Measurements from ENCODE around the gene CASKIN1.
"Not testable (repeated sequence)": the region's sequence is repeated elsewhere in the genome, so short reads cannot be mapped to it uniquely, and the experiment has no call there.

Gene CASKIN1

DNA sequence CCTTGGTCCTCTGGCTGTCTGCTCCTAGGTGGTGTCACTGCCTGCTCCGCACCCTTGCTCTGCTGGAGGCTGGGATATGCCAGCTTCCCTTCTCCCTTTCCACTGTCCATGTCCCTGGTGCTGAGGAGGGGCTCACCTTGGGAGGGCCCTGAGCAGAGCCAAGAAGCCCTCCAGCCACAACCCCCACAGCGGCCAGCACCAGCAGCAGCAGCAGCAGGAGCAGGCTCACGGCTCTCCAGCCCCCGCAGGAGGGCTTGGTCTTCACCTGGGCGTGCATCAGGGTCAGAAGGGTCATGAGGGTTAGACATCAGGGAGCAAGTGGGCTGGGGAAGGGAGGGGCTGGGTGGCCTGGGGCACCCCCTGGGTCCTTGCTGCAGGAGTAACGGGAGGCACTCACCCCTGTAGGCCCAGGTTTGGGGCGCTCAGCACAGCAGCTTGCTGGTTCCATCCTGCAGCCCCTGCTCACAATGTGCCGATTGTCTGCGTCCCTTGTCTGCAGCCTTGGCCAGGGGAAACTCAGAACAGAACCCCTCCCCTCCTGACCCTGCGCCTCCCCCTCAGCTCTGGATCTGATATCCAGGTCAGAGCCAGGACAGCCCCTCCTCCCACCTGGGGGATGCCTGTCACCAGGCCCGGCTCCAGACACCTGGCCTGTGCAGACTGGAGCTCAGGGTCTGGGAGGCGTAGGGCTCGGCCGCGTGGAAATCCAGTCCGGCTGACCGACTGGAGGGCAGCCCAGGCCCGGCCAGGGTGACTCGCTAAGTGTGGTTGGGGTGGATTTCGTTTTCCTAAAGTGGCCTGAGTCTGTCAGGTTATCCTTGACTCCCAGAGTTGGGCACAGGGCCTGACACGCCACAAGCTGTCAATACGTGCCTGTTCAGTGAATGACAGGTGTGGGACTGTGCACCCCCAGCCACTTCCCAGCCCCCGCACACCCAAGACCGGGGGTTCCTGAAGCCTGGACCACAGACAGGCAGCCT, 14.3 kb upstream of the CASKIN1 start, which contains the start of gene BRICD5:
Gene BRICD5, minus strand, starts transcription at position 478 of the 980 bp plus-strand sequence. Its CDS starts 30 bp downstream, at position 448.
- FAIRE-seq: no peak

GRCh38 chr16:2210009-2210332, 13.6 kb upstream of the CASKIN1 start:
- FAIRE-seq (no peak), DNase-seq (ENCODE audit: insufficient read length, low spot score) (no peak)

More for the DNA sequence above, 14.3 kb upstream of the CASKIN1 start, which contains the start of gene BRICD5:
- DNase-seq (ENCODE audit: insufficient read length, low spot score): no peak

GRCh38 chr16:2209258-2210008, 13.0 kb upstream of the CASKIN1 start:
- no peak for DNase-seq (ENCODE audit: insufficient read length, low spot score)
- FAIRE-seq: no peak

DNA sequence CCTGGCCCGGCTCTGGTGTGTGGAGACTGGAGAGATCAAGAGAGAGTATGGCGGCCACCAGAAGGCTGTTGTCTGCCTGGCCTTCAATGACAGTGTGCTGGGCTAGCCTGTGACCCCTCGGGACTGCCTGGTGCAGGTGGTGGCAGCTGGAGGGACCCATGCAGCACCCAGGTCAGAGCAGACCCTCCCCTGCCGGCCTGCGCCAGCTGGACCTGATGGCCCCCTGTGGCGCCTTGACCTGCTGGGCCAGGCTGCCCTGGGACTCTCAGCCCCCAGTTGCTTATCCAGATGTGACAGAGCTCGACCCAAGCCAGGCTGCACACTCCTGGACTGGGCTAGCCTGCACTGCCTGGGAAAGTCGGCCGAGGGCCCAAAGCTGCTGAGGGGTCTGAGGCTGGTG, 12.4 kb upstream of the CASKIN1 start:
- FAIRE-seq (no peak), DNase-seq (ENCODE audit: insufficient read length, low spot score) (no peak)

- DNase-seq (ENCODE audit: insufficient read length, low spot score) (no peak), FAIRE-seq (no peak)
Observed at GRCh38 chr16:2208308-2208707, 11.9 kb upstream of the CASKIN1 start.

DNA sequence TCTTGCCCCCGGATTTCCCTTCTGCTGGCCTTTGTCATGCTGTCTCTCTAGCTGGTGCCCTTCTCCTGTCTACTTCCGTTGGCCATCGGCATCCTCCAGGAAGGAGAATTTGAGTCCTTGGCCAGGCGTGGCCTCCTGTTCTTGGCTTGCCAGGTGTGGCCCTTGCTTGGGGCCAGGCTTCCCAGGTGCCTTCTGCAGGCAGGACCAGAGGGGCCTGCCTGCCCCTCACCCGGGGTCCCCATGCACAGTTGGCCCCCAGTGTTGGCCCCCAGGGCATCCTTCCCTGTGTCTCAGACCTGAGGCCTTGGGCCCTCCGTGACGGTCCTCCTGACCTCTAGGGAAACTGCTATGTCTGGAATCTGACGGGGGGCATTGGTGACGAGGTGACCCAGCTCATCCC, 11.5 kb upstream of the CASKIN1 start:
- DNase-seq (ENCODE audit: insufficient read length, low spot score): no peak
- no peak for FAIRE-seq

DNA sequence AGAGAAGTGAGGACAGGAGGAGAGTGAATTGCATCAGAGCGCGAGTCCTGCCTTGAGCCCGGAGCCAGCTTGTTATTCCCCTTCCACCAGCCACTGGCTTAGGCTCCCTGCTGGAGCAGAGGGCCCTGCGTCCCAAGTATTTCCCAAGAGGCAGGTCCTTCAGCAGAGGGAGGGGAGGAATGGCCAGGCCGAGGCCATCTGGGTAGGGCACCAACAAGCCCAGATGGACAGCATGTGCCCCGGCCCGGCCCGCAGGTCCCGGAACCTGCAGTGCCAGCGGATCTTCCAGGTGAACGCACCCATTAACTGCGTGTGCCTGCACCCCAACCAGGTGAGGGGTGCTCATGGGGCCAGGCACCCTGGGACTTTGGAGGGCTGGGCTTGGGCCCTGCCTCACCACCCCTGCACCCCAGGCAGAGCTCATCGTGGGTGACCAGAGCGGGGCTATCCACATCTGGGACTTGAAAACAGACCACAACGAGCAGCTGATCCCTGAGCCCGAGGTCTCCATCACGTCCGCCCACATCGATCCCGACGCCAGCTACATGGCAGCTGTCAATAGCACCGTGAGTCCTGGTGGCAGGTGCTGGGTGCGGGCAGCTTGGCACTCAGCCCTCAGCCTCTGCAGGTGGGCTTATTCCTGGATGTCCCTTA, 10.5 kb upstream of the CASKIN1 start:
- DNase-seq (ENCODE audit: insufficient read length, low spot score) (no peak), FAIRE-seq (no peak)

- FAIRE-seq: no peak
Observed at GRCh38 chr16:2206420-2206779, 10.0 kb upstream of the CASKIN1 start.

GRCh38 chr16:2205967-2206313, 9.5 kb upstream of the CASKIN1 start:
- DNase-seq (ENCODE audit: insufficient read length, low spot score): no peak
- FAIRE-seq: no peak

More at GRCh38 chr16:2206420-2206779, 10.0 kb upstream of the CASKIN1 start:
- DNase-seq (ENCODE audit: insufficient read length, low spot score): no peak

- DNase-seq (ENCODE audit: insufficient read length, low spot score) (peak; percentile 99), FAIRE-seq (peak; percentile 88)
Observed at GRCh38 chr16:2205104-2205966, 8.9 kb upstream of the CASKIN1 start, which contains the start of gene MLST8. Gene MLST8 (plus strand): TSS chr16:2205454. CDS start chr16:2206086, 632 bp downstream.

- no peak for DNase-seq (ENCODE audit: insufficient read length, low spot score)
- no peak for FAIRE-seq
Observed at GRCh38 chr16:2204416-2205103, 8.2 kb upstream of the CASKIN1 start.

GRCh38 chr16:2203119-2203688, 6.8 kb upstream of the CASKIN1 start:
- DNase-seq (ENCODE audit: insufficient read length, low spot score): not testable (repeated sequence)

DNA sequence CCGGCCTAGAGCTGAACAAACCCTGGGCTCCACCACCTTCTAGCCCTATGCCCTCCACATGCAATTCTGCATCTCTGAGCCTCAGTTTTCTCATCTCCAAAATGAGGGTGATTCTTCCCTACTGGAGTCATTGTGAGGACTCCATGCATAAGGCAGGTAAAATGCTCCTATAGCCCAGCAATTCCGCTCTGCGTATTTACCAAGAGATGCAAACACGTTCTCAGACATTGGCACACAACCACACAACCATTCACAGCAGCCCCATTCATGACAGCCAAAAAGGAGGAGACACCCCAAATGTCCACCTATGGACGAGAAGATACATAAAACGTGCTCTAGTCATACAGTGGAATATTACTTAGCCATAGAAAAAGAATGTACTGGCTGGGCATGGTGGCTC, 3.9 kb upstream of the CASKIN1 start:
- DNase-seq (ENCODE audit: insufficient read length, low spot score): no peak
- FAIRE-seq: no peak

More at GRCh38 chr16:2203119-2203688, 6.8 kb upstream of the CASKIN1 start:
- FAIRE-seq: not testable (repeated sequence)

- no peak for FAIRE-seq
- no peak for DNase-seq (ENCODE audit: insufficient read length, low spot score)
Observed at GRCh38 chr16:2199621-2200139, 3.3 kb upstream of the CASKIN1 start.

DNA sequence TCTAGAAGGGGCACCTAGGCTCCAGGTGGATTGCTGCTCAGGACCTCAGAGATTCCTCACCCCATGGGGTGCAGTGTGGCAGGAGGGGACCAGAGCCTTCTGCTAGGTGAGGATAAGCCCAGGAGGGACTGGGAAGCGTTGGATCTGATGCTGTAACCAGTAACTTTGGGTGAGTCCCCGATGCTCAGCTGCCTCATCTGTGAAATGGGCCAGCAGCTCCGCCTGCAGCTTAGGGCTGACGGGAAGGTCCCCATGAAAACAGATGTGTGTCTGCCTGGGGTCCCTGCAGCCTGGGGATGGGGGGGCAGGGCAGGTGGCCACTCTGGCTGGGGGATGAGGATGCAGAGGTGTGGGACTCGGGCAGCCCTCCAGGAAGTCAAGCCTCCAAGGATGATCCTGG, 2.7 kb upstream of the CASKIN1 start:
- FAIRE-seq (no peak), DNase-seq (ENCODE audit: insufficient read length, low spot score) (no peak)

DNA sequence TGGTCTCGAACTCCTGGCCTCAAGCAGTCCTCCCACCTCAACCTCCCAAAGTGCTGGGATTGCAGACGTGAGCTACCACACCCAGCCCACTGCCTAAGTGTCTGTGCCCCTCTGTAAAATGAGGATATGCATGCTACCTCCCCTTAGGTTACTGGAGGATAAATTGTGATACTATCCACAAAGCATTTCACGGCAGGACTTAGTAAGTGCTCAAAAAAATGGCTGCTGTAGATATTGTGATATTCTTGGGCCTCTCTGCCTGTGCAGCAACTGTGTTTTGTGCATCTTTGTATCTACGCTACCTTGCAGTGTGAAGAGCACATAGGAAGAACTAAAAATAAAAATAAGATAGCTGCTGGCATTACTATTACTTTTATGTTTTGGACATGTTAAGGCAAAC, 1.9 kb upstream of the CASKIN1 start:
- DNase-seq (ENCODE audit: insufficient read length, low spot score) (no peak), FAIRE-seq (no peak)

- no peak for FAIRE-seq
Observed at GRCh38 chr16:2197765-2198164, 1.4 kb upstream of the CASKIN1 start.

DNA sequence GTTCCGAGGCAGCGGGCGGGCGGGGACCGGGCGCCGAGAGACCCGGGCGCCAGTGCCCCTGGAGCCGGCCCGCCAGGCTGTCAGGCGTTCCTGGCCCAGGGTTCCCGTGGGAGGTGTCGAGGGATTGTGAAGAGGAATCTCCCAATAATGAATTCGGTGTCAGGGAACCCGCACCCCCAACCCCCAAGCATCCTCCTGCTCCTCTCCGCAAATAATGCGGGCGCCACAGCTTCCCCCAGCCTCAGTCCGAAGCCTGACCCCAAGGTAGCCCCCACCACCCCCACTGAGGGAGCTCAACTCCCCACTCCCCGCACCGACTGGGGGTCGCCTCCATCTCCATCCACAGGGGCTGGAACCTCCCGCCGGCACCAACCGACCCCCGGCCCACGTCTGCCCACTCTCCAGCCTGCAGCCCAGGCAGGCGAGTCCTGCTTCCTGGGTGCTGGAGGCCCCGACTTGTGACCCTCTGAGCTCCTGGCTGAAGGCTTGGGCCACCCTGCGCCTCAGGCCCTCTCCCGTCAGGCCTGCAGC, 641 bp upstream of the CASKIN1 start:
- FAIRE-seq (no peak), DNase-seq (ENCODE audit: insufficient read length, low spot score) (no peak)

More at GRCh38 chr16:2197765-2198164, 1.4 kb upstream of the CASKIN1 start:
- DNase-seq (ENCODE audit: insufficient read length, low spot score): no peak
